Psoas muscle (tissue), 8 donors: ENCODE results near the gene KCNQ5. TPM values are rescaled to one million over a fixed set of nuclear protein-coding genes. Genes with fewer than 3 reads are reported as not detected.

Experiments used
- ATAC-seq, 4 donors: fragments of 200-7000 bp; cut with Tn5 transposase; one replicate each; pipeline ENCODE4 v1.9.1; 2020; ENCODE audit warnings: moderate library complexity in 3 of 4, mild to moderate bottlenecking in 2 of 4
- DNase-seq, 2 donors: peaks; one replicate each; pipeline ENCODE4 v3.0.0-alpha.2; 2020
- H3K27ac ChIP-seq: fragments of 200-600 bp; one replicate; pipeline ENCODE4 v1.8.0; 2022
- H3K27me3 ChIP-seq, 3 donors: fragments of 200-600 bp in 1 of 3; one replicate each; pipeline versions ENCODE4 v1.6.1 to v1.8.0; 2013 to 2022; ENCODE audit warnings: low read length in 2 of 3, mild to moderate bottlenecking in 2 of 3, moderate library complexity in 1 of 3; ENCODE audit not compliant: insufficient read depth in 3 of 3
- H3K36me3 ChIP-seq, 2 donors: fragments of 200-600 bp in 1 of 2; one replicate each; pipeline versions ENCODE4 v1.6.1 to v1.8.0; 2013 to 2022; ENCODE audit warnings: low read depth in 1 of 2, mild to moderate bottlenecking in 1 of 2, moderate library complexity in 1 of 2; ENCODE audit not compliant: insufficient read depth in 1 of 2
- H3K4me1 ChIP-seq: fragments of 200-600 bp; one replicate; pipeline ENCODE4 v1.8.0; 2022
- H3K4me3 ChIP-seq: fragments of 200-600 bp; one replicate; pipeline ENCODE4 v1.8.0; 2022; ENCODE audit warnings: mild to moderate bottlenecking
- H3K9me3 ChIP-seq: fragments of 200-600 bp; one replicate; pipeline ENCODE4 v1.8.0; 2022
- WGBS, 3 donors: extraction: QIAGEN DNeasy Blood & Tissue Kit; methylation state at CpG; one replicate each; pipeline versions ENCODE4 v1.1.6 to v1.1.7; 2013; 5-methylcytosine and 5-hydroxymethylcytosine counted together
- intact Hi-C, 2 donors: fragments of 100-400 bp; cut with DNase I; formaldehyde crosslinking; loops; one replicate each; pipeline versions ENCODE4 v1.11.0 to v1.14.2; 2022
- polyA plus RNA-seq, 3 donors: library from polyadenylated mRNA; stranded (reverse); fragments of 200-250 nt; gene quantifications; one replicate each; pipeline ENCODE4 v1.2.3, GENCODE V29; 2013
- total RNA-seq, 4 donors: library from RNA; stranded (reverse); fragmentation: NEBNext Ultra II Directional in 2 of 4; extraction: Animal tissue kit (Norgen Biotek cat#: 25700) in 2 of 4; gene quantifications; one replicate each; pipeline versions ENCODE4 v1.2.1 to v1.2.4, GENCODE V29; 2021 to 2023
- TF ChIP-seq, protein P1 (sequence below): fragments of 200-600 bp; IDR thresholded peaks from one replicate; pipeline ENCODE4 v1.8.0; 2022; ENCODE audit warnings: antibody characterized with exemption
- donor health status: healthy with polysubstance abuse.
- donor health status: DM: no; HTN: no; CAD: no; lungs with moderate emphysema.
- donor health status: Bipolar disorder and iron deficiency.
- donor health status: healthy.
- donor health status: DM: yes; HTN: yes; CAD: no.
- donor health status: DM: no; HTN: no; CAD: no.
- donor health status: DM: no; HTN: no; CAD: no.
- donor health status: DM: yes; HTN: yes; CAD: no.

KCNQ5 gene
- total and polyA plus RNA-seq, 7 donors: 4.4 to 90.7 (median 25.7) TPM

DNA sequence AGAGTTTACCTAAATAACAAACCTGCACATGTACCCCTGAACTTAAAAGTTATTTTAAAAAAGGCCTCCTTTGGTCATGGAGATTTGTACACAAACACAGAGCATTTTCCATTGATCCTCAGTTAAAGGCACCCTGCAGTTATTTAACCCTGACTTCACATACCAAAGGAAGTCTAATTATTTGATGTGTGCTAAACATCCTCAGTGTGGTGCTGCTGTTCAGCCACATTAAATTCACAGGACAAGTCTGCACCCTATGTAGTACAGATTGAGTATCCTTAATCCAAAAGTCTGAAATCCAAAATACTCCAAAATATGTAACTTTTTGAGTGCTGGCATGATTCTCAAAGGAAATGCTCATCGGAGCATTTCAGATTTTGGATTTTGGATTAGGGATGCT lies 21.4 kb downstream of the KCNQ5 start:
- no peaks in the 10 kb centered on the region for H3K27me3 ChIP-seq
- H3K9me3 ChIP-seq: no peaks in the 10 kb centered on the region
- 58 to 94% (median 71%) methylated on average over 1 of the region's 1 CpG for WGBS, 3 donors
- no peak overlapping the region for H3K27ac ChIP-seq
- DNase-seq (no peak), ATAC-seq (peak in 1 of 4 donors; percentile 37)
- peaks cover 12% of the 10 kb centered on the region for H3K4me1 ChIP-seq
- intact Hi-C loops: no loop called here
- TF ChIP-seq, protein P1, sequence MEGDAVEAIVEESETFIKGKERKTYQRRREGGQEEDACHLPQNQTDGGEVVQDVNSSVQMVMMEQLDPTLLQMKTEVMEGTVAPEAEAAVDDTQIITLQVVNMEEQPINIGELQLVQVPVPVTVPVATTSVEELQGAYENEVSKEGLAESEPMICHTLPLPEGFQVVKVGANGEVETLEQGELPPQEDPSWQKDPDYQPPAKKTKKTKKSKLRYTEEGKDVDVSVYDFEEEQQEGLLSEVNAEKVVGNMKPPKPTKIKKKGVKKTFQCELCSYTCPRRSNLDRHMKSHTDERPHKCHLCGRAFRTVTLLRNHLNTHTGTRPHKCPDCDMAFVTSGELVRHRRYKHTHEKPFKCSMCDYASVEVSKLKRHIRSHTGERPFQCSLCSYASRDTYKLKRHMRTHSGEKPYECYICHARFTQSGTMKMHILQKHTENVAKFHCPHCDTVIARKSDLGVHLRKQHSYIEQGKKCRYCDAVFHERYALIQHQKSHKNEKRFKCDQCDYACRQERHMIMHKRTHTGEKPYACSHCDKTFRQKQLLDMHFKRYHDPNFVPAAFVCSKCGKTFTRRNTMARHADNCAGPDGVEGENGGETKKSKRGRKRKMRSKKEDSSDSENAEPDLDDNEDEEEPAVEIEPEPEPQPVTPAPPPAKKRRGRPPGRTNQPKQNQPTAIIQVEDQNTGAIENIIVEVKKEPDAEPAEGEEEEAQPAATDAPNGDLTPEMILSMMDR: no peak
- no peaks in the 10 kb centered on the region for H3K36me3 ChIP-seq
- H3K4me3 ChIP-seq: no peak overlapping the region

DNA sequence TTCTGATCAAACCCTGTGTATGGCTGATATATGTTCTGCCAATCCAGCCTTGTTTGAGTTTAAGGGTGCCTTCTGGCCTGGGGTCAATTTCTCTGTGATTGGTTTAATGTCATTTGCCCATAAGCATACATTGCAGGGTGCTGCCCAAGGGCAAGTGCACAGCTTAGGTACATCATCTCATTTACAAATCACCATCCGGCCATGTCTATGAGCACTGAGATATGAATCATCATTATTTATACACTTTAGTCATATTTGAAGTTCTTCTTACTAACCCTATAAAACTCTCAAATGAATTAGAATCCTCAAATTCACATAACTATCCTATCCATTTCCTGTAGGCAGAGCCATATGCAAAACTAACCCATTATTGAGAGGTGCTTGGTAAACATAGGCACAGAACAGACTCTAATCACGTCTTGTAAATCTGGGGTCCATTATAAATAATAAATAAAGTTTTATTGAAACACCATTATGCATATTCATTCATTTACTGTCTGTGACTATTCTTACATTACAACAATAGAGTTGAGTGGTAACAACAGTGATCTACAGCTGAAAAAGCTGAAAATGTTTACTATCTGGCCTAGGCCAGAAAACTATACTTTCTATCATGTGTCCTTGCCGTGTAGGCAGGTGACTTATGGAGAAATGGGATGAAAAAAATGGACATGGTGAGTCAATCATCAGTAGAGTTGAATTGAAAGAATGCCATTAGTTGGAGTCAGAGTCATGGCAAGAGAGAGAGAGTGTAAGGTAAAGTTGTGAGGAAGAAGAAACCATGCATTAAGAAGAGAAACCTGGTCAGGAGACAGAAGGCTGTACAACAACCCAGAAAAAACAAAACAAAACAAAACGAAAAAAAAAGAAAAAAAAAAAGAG lies 25.0 kb downstream of the KCNQ5 start:
- intact Hi-C loops: no loop called here
- Histone ChIP-seq H3K4me3 (no peak overlapping the region), H3K4me1 (peaks cover 30% of the 10 kb centered on the region), H3K36me3 (no peaks in the 10 kb centered on the region), H3K27ac (no peak overlapping the region), H3K27me3 (no peaks in the 10 kb centered on the region), H3K9me3 (no peaks in the 10 kb centered on the region)
- 79 to 82% (median 81%) methylated on average over 4 of the region's 4 CpGs for WGBS, 3 donors
- DNase-seq (no peak), ATAC-seq (peak in 2 of 4 donors; percentile 29 to 51)
- TF ChIP-seq, protein P1: no peak

DNA sequence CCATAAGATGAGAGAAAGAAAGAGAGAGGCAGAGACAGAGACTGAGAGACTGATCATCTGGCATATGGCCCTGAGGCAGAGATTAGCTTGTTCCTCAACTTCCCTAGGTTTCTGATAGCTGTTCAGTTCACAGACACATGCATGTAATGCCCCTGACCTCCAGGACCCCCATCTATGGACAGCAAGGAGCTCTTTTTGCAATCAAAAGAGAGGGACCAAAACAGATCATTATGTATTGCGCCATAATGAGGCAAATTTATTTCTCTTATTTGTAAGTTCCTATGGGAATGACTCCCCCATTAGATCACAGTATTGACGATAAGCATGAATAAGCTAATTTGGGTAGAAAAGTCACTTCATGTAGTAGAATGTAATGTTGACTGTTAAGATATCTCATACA lies 25.6 kb downstream of the KCNQ5 start:
- intact Hi-C loops: no loop called here
- H3K27ac ChIP-seq: no peak overlapping the region
- TF ChIP-seq, protein P1: no peak
- H3K4me3 ChIP-seq: no peak overlapping the region
- H3K27me3 ChIP-seq: no peaks in the 10 kb centered on the region
- no peak for ATAC-seq
- peaks cover 34% of the 10 kb centered on the region for H3K4me1 ChIP-seq
- DNase-seq: no peak
- H3K36me3 ChIP-seq: no peaks in the 10 kb centered on the region
- H3K9me3 ChIP-seq: no peaks in the 10 kb centered on the region
- 93 to 97% (median 95%) methylated on average over 2 of the region's 2 CpGs for WGBS, 3 donors

DNA sequence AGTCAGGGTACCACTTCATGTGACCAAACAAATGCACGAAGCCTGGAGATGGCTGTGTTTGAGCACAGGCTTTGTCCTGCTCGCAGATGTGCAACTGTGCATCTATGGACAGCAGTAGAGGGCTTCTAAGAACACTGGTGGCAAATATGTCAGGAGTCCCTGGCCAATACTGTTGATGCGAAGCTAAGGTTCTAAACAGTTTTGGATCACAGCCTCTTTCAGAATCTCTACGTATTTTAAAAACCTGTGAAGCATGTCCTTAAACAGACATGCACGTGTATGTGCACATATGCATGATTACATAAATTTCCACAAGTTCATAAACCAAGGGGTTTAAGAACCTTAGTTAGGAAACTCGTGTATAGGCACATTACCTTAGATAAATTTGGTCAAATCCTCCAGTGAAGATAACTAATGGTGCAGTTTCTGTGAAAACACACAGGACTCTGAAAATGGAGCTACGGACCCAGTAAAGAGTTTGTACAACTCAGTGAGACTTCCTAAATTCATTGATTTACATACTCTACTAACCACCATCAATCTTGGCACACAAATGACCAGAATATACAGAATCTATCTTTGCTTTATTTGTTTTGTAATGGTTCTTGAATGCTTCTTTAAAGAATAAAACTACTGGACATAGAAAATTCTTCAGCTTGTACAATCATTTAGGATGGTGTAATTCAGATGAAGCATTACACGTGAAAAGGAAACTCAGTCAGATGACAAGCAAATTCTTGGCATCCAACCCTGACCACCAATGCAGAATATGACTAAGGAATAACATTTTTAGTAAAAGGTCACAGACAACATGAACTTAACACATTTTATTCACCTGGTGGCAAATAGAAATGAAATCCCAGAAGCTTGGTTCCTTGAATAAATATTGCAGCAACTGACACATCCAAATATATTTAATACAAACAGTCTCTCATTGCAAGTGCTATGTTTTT lies 27.4 kb downstream of the KCNQ5 start:
- Histone ChIP-seq H3K4me1 (peaks cover 38% of the 10 kb centered on the region), H3K4me3 (no peak overlapping the region), H3K36me3 (no peaks in the 10 kb centered on the region), H3K9me3 (no peaks in the 10 kb centered on the region), H3K27ac (peak overlapping the region; percentile 26), H3K27me3 (no peaks in the 10 kb centered on the region)
- WGBS, 3 donors: 72 to 76% (median 74%) methylated on average over 8 of the region's 8 CpGs
- ATAC-seq: peak; percentile 39 to 78 (median 59)
- TF ChIP-seq, protein P1: no peak
- no peak for DNase-seq
- intact Hi-C loops: no loop called here
